Smooth muscle cell (in vitro differentiated cells): Measurements from ENCODE around the gene SSC4D. TPM values are rescaled to one million over a fixed set of nuclear protein-coding genes. Genes with fewer than 3 reads are reported as not detected.
A peak's percentile ranks its signal among the peaks of the same experiment; 100 is the strongest.

Source experiments
- DNase-seq: peaks from one replicate; lab custom pipeline; 2025; ENCODE audit not compliant: unreplicated experiment; lab: John Stamatoyannopoulos, UW
- H2AFZ ChIP-seq: fragments of 200-600 bp; sonication (generic); 2 replicates; pipeline ENCODE4 v1.6.0; 2016; ENCODE audit warnings: antibody characterized with exemption, low read depth, mild to moderate bottlenecking
- H3F3A ChIP-seq: fragments of 200-600 bp; sonication (generic); 2 replicates; pipeline ENCODE4 v1.6.0; 2017; ENCODE audit warnings: antibody characterized with exemption, low read depth
- H3K27ac ChIP-seq: fragments of 200-600 bp; sonication (generic); 2 replicates; pipeline ENCODE4 v1.5.1; 2016; ENCODE audit warnings: low read depth, mild to moderate bottlenecking
- H3K27me3 ChIP-seq: fragments of 200-600 bp; sonication (generic); 2 replicates; pipeline ENCODE4 v1.6.1; 2016; ENCODE audit warnings: low read depth, mild to moderate bottlenecking
- H3K36me3 ChIP-seq: fragments of 200-600 bp; sonication (generic); 2 replicates; pipeline ENCODE4 v1.5.1; 2016; ENCODE audit warnings: low read depth
- H3K4me1 ChIP-seq: fragments of 200-600 bp; sonication (generic); 2 replicates; pipeline ENCODE4 v1.5.1; 2016; ENCODE audit warnings: low read depth
- H3K4me2 ChIP-seq: fragments of 200-600 bp; sonication (generic); 2 replicates; pipeline ENCODE4 v1.6.0; 2016; ENCODE audit warnings: mild to moderate bottlenecking
- H3K4me3 ChIP-seq: fragments of 200-600 bp; sonication (generic); 2 replicates; pipeline ENCODE4 v1.5.1; 2016; ENCODE audit warnings: mild to moderate bottlenecking
- H3K79me2 ChIP-seq: fragments of 200-600 bp; sonication (generic); 2 replicates; pipeline ENCODE4 v1.6.0; 2016; ENCODE audit warnings: low read depth, mild to moderate bottlenecking
- H3K9ac ChIP-seq: fragments of 200-600 bp; sonication (generic); 2 replicates; pipeline ENCODE4 v1.6.0; 2016; ENCODE audit warnings: low read depth
- H3K9me3 ChIP-seq: fragments of 200-600 bp; sonication (generic); replicated peaks from 2 replicates; pipeline ENCODE4 v1.5.1; 2016; ENCODE audit warnings: low read depth
- H4K20me1 ChIP-seq: fragments of 200-600 bp; sonication (generic); 2 replicates; pipeline ENCODE4 v1.6.0; 2016; ENCODE audit warnings: low read depth
- whole genome bisulfite sequencing: methylation state at CpG from one replicate; pipeline ENCODE4 v1.1.7; 2016; ENCODE audit warnings: low lambda C conversion rate; 5-methylcytosine and 5-hydroxymethylcytosine counted together
- polyA plus RNA-seq: library from polyadenylated mRNA; unstranded; fragments of >200 nt; fragmentation: Nextera tagmentation; extraction: Ambion mirVana; gene quantifications from 2 replicates; pipeline ENCODE4 v1.2.1, GENCODE V29; 2016
- total RNA-seq: library from RNA; depleted of rRNA; stranded (reverse); fragments of >200 nt; gene quantifications from 2 replicates; pipeline ENCODE4 v1.2.3, GENCODE V29; 2014
- TF ChIP-seq, protein P1 (sequence below): fragments of 200-600 bp; sonication (generic); IDR thresholded peaks from 2 replicates; pipeline ENCODE4 v1.5.1; 2017; ENCODE audit warnings: borderline replicate concordance, mild to moderate bottlenecking, antibody characterized with exemption; ENCODE audit not compliant: insufficient read depth, poor library complexity, severe bottlenecking

The SSC4D gene
- total and polyA plus RNA-seq, 2 experiments from 2014 or later: 2.2 to 2.3 TPM

DNA sequence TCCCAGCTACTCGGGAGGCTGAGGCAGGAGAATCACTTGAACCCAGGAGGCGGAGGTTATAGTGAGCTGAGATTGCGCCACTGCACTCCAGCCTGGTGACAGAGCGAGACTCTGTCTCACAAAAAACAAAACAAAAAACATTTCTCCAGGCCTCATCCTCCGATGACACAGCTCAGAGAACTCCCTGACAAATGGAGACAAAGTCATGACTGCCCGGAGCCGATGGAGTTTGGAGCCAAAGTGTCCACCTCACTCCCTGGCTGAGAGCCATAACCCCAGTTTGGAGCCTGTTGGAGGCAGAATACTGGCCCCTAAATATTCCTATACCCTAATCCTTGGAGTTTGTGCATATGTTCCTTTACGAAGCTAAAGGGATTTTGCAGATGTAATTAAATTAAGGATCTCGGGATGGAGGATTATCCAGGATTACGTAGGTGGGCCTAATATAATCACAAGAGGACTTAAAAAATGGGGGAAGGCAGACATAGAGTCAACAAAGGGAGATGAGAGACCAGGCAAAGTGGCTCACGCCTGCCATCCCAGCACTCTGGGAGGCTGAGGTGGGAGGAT lies 22.7 kb downstream of the SSC4D start:
- WGBS: 61% methylated on average over 11 of the region's 11 CpGs
- peak overlapping the region; percentile 45 for H3K27ac ChIP-seq

DNA sequence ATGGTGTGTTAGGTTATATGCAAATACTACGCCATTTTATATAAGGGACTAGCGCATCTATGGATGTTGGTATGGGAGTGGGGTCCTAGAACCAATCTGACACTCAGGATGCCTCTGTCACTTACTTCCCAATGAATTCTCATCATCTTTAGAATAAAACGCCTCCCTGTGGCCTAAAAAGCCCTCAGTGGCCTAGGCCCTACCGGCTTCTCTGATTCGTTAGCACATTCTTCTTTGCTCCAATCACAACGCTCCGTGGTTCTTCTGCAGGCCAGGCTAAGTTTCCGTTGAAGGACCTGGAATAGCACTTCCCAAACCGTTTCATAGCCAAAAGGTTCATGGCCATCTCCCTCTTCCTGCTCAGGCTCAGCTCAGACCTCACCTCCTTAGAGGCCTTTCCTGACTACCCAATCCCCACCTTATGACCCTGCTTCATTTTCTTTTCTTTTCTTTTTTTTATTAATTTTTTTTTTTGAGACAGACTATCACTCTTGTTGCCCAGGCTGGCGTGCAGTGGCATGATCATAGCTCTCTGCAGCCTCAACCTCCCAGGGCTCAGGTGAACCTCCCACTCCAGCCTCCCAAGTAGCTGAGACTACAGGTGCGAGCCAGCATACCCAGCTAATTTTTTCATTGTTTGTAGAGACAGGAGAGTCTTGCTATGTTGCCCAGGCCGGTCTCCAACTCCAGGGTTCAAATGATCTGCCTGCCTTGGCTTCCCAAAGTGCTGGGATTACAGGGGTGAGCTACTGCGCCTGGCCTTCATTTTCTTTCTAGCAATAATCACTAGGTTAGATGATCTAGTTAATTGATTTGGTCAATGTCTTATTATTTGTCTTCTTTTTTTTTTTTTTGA lies 26.2 kb downstream of the SSC4D start:
- no peaks in the 10 kb centered on the region for H3K27me3 ChIP-seq
- no peak overlapping the region for H3K27ac ChIP-seq
- H4K20me1 ChIP-seq: no peaks in the 10 kb centered on the region
- H2AFZ ChIP-seq: no peak overlapping the region
- no peak overlapping the region for H3K4me3 ChIP-seq
- no peak for DNase-seq
- H3K4me1 ChIP-seq: no peaks in the 10 kb centered on the region
- TF ChIP-seq, protein P1, sequence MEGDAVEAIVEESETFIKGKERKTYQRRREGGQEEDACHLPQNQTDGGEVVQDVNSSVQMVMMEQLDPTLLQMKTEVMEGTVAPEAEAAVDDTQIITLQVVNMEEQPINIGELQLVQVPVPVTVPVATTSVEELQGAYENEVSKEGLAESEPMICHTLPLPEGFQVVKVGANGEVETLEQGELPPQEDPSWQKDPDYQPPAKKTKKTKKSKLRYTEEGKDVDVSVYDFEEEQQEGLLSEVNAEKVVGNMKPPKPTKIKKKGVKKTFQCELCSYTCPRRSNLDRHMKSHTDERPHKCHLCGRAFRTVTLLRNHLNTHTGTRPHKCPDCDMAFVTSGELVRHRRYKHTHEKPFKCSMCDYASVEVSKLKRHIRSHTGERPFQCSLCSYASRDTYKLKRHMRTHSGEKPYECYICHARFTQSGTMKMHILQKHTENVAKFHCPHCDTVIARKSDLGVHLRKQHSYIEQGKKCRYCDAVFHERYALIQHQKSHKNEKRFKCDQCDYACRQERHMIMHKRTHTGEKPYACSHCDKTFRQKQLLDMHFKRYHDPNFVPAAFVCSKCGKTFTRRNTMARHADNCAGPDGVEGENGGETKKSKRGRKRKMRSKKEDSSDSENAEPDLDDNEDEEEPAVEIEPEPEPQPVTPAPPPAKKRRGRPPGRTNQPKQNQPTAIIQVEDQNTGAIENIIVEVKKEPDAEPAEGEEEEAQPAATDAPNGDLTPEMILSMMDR: no peak
- 76% methylated on average over 13 of the region's 13 CpGs for WGBS
- peaks cover 18% of the 10 kb centered on the region for H3F3A ChIP-seq
- no peaks in the 10 kb centered on the region for H3K9me3 ChIP-seq
- no peaks in the 10 kb centered on the region for H3K79me2 ChIP-seq
- no peak overlapping the region for H3K4me2 ChIP-seq
- no peaks in the 10 kb centered on the region for H3K36me3 ChIP-seq
- H3K9ac ChIP-seq: no peak overlapping the region

More for the DNA sequence above, 22.7 kb downstream of the SSC4D start:
- H3K9me3 ChIP-seq: no peaks in the 10 kb centered on the region
- H3F3A ChIP-seq: no peaks in the 10 kb centered on the region
- H3K79me2 ChIP-seq: no peaks in the 10 kb centered on the region
- H3K4me1 ChIP-seq: peaks cover 4% of the 10 kb centered on the region
- TF ChIP-seq, protein P1: no peak
- no peak overlapping the region for H3K9ac ChIP-seq
- H2AFZ ChIP-seq: peak overlapping the region; percentile 25
- no peaks in the 10 kb centered on the region for H3K36me3 ChIP-seq
- H3K4me3 ChIP-seq: no peak overlapping the region
- no peak overlapping the region for H3K4me2 ChIP-seq
- DNase-seq: no peak
- H3K27me3 ChIP-seq: no peaks in the 10 kb centered on the region
- H4K20me1 ChIP-seq: no peaks in the 10 kb centered on the region

DNA sequence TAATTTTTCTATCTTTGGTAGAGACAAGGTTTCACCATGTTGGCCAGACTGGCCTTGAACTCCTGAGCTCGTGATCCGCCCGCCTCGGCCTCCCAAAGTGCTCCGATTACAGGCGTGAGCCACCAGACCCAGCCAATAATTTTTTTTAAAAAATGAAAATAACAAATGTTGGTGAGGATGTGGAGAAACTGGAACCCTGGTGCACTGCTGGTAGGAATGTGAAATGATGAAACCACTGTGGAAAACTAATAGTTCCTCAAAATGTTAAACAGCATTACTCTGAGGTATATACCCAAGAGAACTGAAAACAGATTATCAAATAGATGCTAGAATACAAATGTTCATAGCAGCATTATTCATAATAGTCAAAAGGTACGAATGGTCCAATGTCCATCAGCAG lies 27.7 kb downstream of the SSC4D start:
- Histone ChIP-seq H2AFZ (no peak overlapping the region), H4K20me1 (no peaks in the 10 kb centered on the region), H3K79me2 (no peaks in the 10 kb centered on the region), H3K36me3 (no peaks in the 10 kb centered on the region), H3K4me1 (no peaks in the 10 kb centered on the region), H3K9me3 (no peaks in the 10 kb centered on the region), H3K27me3 (no peaks in the 10 kb centered on the region), H3K4me3 (no peak overlapping the region), H3K4me2 (no peak overlapping the region), H3F3A (peaks cover 18% of the 10 kb centered on the region), H3K9ac (no peak overlapping the region), H3K27ac (no peak overlapping the region)
- DNase-seq: no peak
- TF ChIP-seq, protein P1: peak; percentile 29
- WGBS: 99% methylated on average over 7 of the region's 7 CpGs

DNA sequence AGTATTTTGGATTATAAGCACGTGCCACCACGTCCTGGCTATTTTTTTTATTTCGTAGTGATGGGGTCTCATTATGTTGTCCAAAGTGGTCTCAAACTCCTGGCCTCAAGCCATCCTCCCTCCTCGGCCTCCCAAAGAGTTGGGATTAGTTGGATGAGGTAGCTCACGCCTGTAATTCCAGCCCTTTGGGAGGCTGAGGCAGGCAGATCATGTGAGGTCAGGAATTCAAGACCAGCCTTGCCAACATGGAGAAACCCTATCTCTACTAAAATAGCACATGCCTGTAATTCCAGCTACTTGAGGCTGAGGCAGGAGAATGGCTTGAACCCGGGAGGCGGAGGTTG lies 28.9 kb downstream of the SSC4D start:
- no peak overlapping the region for H2AFZ ChIP-seq
- no peaks in the 10 kb centered on the region for H3K4me1 ChIP-seq
- H3K9ac ChIP-seq: peak overlapping the region; percentile 58
- H3K4me2 ChIP-seq: peak overlapping the region; percentile 79
- H3K27me3 ChIP-seq: no peaks in the 10 kb centered on the region
- TF ChIP-seq, protein P1: no peak
- no peak for DNase-seq
- no peak overlapping the region for H3K4me3 ChIP-seq
- H3K9me3 ChIP-seq: no peaks in the 10 kb centered on the region
- peaks cover 18% of the 10 kb centered on the region for H3F3A ChIP-seq
- 71% methylated on average over 7 of the region's 7 CpGs for WGBS
- H3K27ac ChIP-seq: peak overlapping the region; percentile 92
- H3K79me2 ChIP-seq: no peaks in the 10 kb centered on the region
- no peaks in the 10 kb centered on the region for H4K20me1 ChIP-seq
- H3K36me3 ChIP-seq: no peaks in the 10 kb centered on the region
